ENCODE results near the gene KDM6A. TPM values are rescaled to one million over a fixed set of nuclear protein-coding genes. Genes with fewer than 3 reads are reported as not detected.

KDM6A gene
- total RNA-seq, 1 experiment from 2014 or later = 42.8 TPM

- Histone ChIP-seq H4K20me1 (ENCODE audit: control insufficient read depth, insufficient read depth, insufficient read length) (no peaks in the 10 kb centered on the region), H3K56ac (ENCODE audit: insufficient read length, low read depth, low read length) (no peak overlapping the region), H3K14ac (ENCODE audit: insufficient read depth, low read length) (no peak overlapping the region), H3K23me2 (ENCODE audit: insufficient read length, low read depth, low read length, poor library complexity, severe bottlenecking) (no peaks in the 10 kb centered on the region), H2BK12ac (ENCODE audit: insufficient read length, low read depth, low read length) (no peak overlapping the region), H4K91ac (ENCODE audit: insufficient read length, low read depth, low read length) (no peak overlapping the region), H2BK120ac (ENCODE audit: low read depth, low read length, poor library complexity, severe bottlenecking) (no peak overlapping the region), H4K8ac (replicated peaks; ENCODE audit: insufficient read length, low read depth, low read length) (no peak overlapping the region), H3K27me3 (ENCODE audit: insufficient read depth, low read length) (no peaks in the 10 kb centered on the region), H3K79me2 (ENCODE audit: insufficient read depth, low read length) (peaks cover 3% of the 10 kb centered on the region; the same call in 1 of the 2 replicates), H3K23ac (ENCODE audit: insufficient read length, low read depth, low read length) (no peak overlapping the region), H3K4me2 (ENCODE audit: insufficient read depth, insufficient read length, low read length) (no peak overlapping the region), H3T11ph (ENCODE audit: low read length) (no peak overlapping the region), H3K4me1 (ENCODE audit: insufficient read depth, low read length) (no peaks in the 10 kb centered on the region; the same call in 1 of the 2 replicates), H3K18ac (ENCODE audit: insufficient read length, low read depth, low read length) (no peak overlapping the region), H4K5ac (ENCODE audit: insufficient read length, low read depth, low read length) (no peak overlapping the region), H2BK15ac (ENCODE audit: low read depth, low read length) (no peak overlapping the region), H3K4ac (ENCODE audit: low read depth, low read length) (no peak overlapping the region), H2BK20ac (ENCODE audit: low read depth, low read length, poor library complexity, severe bottlenecking) (no peak overlapping the region), H3K9ac (ENCODE audit: extremely low read depth, insufficient read length, low read length) (no peak overlapping the region), H3K27ac (ENCODE audit: insufficient read length, low read depth, low read length) (no peak overlapping the region), H2BK5ac (ENCODE audit: insufficient read length, low read length) (no peak overlapping the region), H3K79me1 (ENCODE audit: insufficient read depth, low read depth, low read length, poor library complexity, severe bottlenecking) (no peaks in the 10 kb centered on the region), H2AK5ac (ENCODE audit: insufficient read length, low read length) (no peak overlapping the region), H2AFZ (ENCODE audit: low read length) (no peak overlapping the region), H3K9me3 (ENCODE audit: control insufficient read depth, low read depth, low read length) (no peaks in the 10 kb centered on the region)
- WGBS (ENCODE audit: extremely low coverage, insufficient read length, low lambda C conversion rate) = no CpG with 5 or more reads among the region's 1 CpG
- H3K4me1 Mint-ChIP-seq = peaks cover 11 to 12% of the 10 kb centered on the region in 2 experiments
- H3K27me3 Mint-ChIP-seq (ENCODE audit: low read depth) = no peaks in the 10 kb centered on the region
- DNase-seq = no peak
- peaks cover 54 to 71% of the 10 kb centered on the region in 2 experiments for H3K9me3 Mint-ChIP-seq
- no peak overlapping the region for H3K4me3 Mint-ChIP-seq
- TF ChIP-seq CTCF (conservative IDR thresholded peaks at IDR 0.05) = no peak
- H3K36me3 Mint-ChIP-seq (ENCODE audit: insufficient read depth in 1 of 3, low read depth in 3 of 3) = peaks cover 4 to 13% (median 8%) of the 10 kb centered on the region in 3 experiments; a peak in 5 of 7 replicates
- no peak overlapping the region for H3K27ac Mint-ChIP-seq
Observed at GRCh38 chrX:44889824-44890223, 16.8 kb downstream of the KDM6A start.
